Liver (tissue), 9 donors: Measurements from ENCODE around the gene SMG7. TPM values are rescaled to one million over a fixed set of nuclear protein-coding genes. Genes with fewer than 3 reads are reported as not detected.

Source experiments
- DNase-seq: peaks from one replicate; pipeline ENCODE4 v3.0.0-alpha.2; 2017; ENCODE audit warnings: low spot score
- H3K27ac ChIP-seq, 2 donors: one replicate each; pipeline ENCODE4 v1.7.0; 2013; ENCODE audit warnings: inconsistent platforms in 2 of 2, low read length in 2 of 2, control low read depth in 1 of 2, low read depth in 1 of 2, mild to moderate bottlenecking in 1 of 2
- H3K27me3 ChIP-seq, 4 donors: one replicate each; pipeline versions ENCODE4 v1.6.1 to v1.7.0; 2013; ENCODE audit warnings: low read length in 3 of 4, inconsistent platforms in 1 of 4, mild to moderate bottlenecking in 1 of 4, moderate library complexity in 1 of 4; ENCODE audit not compliant: control insufficient read depth in 4 of 4, insufficient read depth in 4 of 4
- H3K36me3 ChIP-seq, 4 donors: one replicate each; pipeline versions ENCODE4 v1.6.1 to v1.7.0; 2013; ENCODE audit warnings: low read length in 3 of 4, mild to moderate bottlenecking in 3 of 4, low read depth in 1 of 4, moderate library complexity in 1 of 4; ENCODE audit not compliant: control insufficient read depth in 4 of 4, insufficient read depth in 3 of 4
- H3K4me1 ChIP-seq, 4 donors: one replicate each; pipeline versions ENCODE4 v1.6.1 to v1.7.0; 2013; ENCODE audit warnings: low read length in 3 of 4, mild to moderate bottlenecking in 3 of 4, moderate library complexity in 1 of 4; ENCODE audit not compliant: control insufficient read depth in 4 of 4, insufficient read depth in 4 of 4
- H3K4me3 ChIP-seq, 3 donors: one replicate each; pipeline versions ENCODE4 v1.6.1 to v1.7.0; 2013; ENCODE audit warnings: low read length in 3 of 3, control low read depth in 1 of 3, low read depth in 1 of 3, mild to moderate bottlenecking in 1 of 3
- H3K9ac ChIP-seq, 2 donors: one replicate each; pipeline ENCODE4 v1.7.0; 2013; ENCODE audit warnings: low read length in 2 of 2, mild to moderate bottlenecking in 2 of 2, moderate library complexity in 2 of 2, control low read depth in 1 of 2, low read depth in 1 of 2
- H3K9me3 ChIP-seq, 4 donors: one replicate each; pipeline versions ENCODE4 v1.6.1 to v1.7.0; 2013; ENCODE audit warnings: low read length in 3 of 4; ENCODE audit not compliant: control insufficient read depth in 4 of 4
- ATF3 ChIP-seq: IDR thresholded peaks from 2 replicates; pipeline ENCODE4 v1.6.1; 2016; ENCODE audit warnings: antibody characterized with exemption
- EGR1 ChIP-seq, 2 donors: IDR thresholded peaks; 2 replicates each; pipeline ENCODE4 v1.6.1; 2016 to 2018; ENCODE audit warnings: antibody characterized with exemption in 2 of 2, low read depth in 2 of 2
- FOXA1 ChIP-seq: IDR thresholded peaks from 2 replicates; pipeline ENCODE4 v1.6.1; 2016; ENCODE audit warnings: antibody characterized with exemption
- GABPA ChIP-seq, 2 donors: IDR thresholded peaks in 1 of 2; conservative IDR thresholded peaks in 1 of 2; 2 replicates each; pipeline ENCODE4 v1.6.1; 2016; ENCODE audit warnings: antibody characterized with exemption in 2 of 2, mild to moderate bottlenecking in 1 of 2, moderate library complexity in 1 of 2
- HNF4A ChIP-seq, 2 donors: conservative IDR thresholded peaks; 2 replicates each; pipeline ENCODE4 v1.6.1; 2016; ENCODE audit warnings: antibody characterized with exemption in 2 of 2, mild to moderate bottlenecking in 2 of 2
- HNF4G ChIP-seq: IDR thresholded peaks from 2 replicates; pipeline ENCODE4 v1.6.1; 2016; ENCODE audit warnings: antibody characterized with exemption
- RAD21 ChIP-seq, 2 donors: IDR thresholded peaks; 2 replicates each; pipeline ENCODE4 v1.6.1; 2016; ENCODE audit warnings: antibody characterized with exemption in 2 of 2, mild to moderate bottlenecking in 2 of 2
- REST ChIP-seq: IDR thresholded peaks from 2 replicates; pipeline ENCODE4 v1.6.1; 2016; ENCODE audit warnings: antibody characterized with exemption, mild to moderate bottlenecking
- RXRA ChIP-seq, 2 donors: IDR thresholded peaks; 2 replicates each; pipeline ENCODE4 v1.6.1; 2017 to 2018; ENCODE audit warnings: antibody characterized with exemption in 2 of 2, mild to moderate bottlenecking in 1 of 2
- SP1 ChIP-seq: IDR thresholded peaks from 2 replicates; pipeline ENCODE4 v1.6.1; 2018; ENCODE audit warnings: antibody characterized with exemption, mild to moderate bottlenecking
- TAF1 ChIP-seq: conservative IDR thresholded peaks from 2 replicates; pipeline ENCODE4 v1.6.1; 2016; ENCODE audit warnings: antibody characterized with exemption, mild to moderate bottlenecking
- YY1 ChIP-seq: IDR thresholded peaks from 2 replicates; pipeline ENCODE4 v1.6.1; 2016; ENCODE audit warnings: antibody characterized with exemption, mild to moderate bottlenecking
- polyA plus RNA-seq, 2 donors: library from polyadenylated mRNA; stranded (reverse) in 1 of 2; unstranded in 1 of 2; fragments of 200-250 nt in 1 of 2; fragments of >200 nt in 1 of 2; fragmentation: Nextera tagmentation in 1 of 2; extraction: Ambion mirVana in 1 of 2; gene quantifications; one replicate each; pipeline versions ENCODE4 v1.2.1 to v1.2.3, GENCODE V29; 2013 to 2015
- total RNA-seq, 2 donors: library from RNA; depleted of rRNA; stranded (reverse); fragments of >200 nt; gene quantifications; one replicate each; pipeline ENCODE4 v1.2.3, GENCODE V29; 2014
- TF ChIP-seq, protein P1 (sequence below): IDR thresholded peaks from 2 replicates; pipeline ENCODE4 v1.6.1; 2016; ENCODE audit warnings: antibody characterized with exemption
- TF ChIP-seq, protein P2 (sequence below): fragments of 150-350 bp; IDR thresholded peaks from 2 replicates; pipeline ENCODE4 v1.5.1; 2017; ENCODE audit warnings: improper control_type of control experiment, low read depth, low read length; ENCODE audit not compliant: missing input control
- TF ChIP-seq, protein P3 (sequence below): IDR thresholded peaks from 2 replicates; pipeline ENCODE4 v1.6.1; 2016; ENCODE audit warnings: antibody characterized with exemption
- donor health status: healthy.
- donor health status: healthy.
- donor health status: healthy.
- donor health status: healthy.
- donor health status: healthy.

SMG7 gene
- total and polyA plus RNA-seq, 4 donors: 9.5 to 28.7 (median 13.6) TPM

DNA sequence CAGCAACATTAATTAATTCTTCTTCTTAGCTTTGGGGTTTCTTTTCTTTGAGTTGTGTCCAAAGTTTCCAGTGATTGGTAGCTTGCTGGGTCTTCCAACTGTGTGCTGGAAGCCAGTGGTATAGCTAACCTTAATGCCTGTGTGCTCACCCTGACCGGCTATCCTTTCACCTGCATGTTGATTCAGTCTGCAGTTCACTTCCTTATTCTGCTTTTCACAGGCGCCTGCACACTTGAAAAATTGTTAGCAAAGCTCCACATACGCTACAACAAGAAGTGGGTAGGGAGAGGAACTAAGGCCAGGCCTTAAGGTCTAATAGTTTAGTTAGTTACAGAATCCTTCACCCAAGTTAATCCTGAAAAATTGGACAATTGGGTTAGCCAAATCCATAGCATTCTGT, 82.3 kb downstream of the SMG7 start (continued):
- no peak for TF ChIP-seq REST

DNA sequence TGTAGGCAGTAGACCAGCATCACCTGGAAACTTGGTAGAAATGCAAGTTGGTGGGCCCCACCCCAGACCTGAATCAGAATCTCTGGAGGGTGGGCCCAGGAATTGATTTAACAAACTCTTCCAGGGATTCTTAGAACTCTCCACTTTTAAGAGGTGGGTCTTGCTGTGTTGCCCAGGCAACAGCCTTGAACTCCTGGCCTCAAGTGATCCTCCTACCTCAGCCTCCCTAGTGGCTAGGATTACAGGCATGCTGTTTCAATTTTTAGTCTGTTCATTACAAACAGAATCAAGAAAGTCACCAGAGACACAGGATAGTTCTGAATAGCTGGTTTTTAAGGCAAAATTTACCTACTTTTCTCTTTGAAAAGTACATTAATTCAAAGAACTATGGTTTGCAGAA, 86.8 kb downstream of the SMG7 start:
- TF ChIP-seq ATF3 (no peak), RXRA (IDR thresholded peaks at IDR 0.05) (no peak), TAF1 (no peak), REST (no peak), FOXA1 (no peak), YY1 (no peak), SP1 (no peak), RAD21 (IDR thresholded peaks at IDR 0.05) (no peak), HNF4G (no peak), EGR1 (IDR thresholded peaks at IDR 0.05; ENCODE audit: low read depth in 2 of 2) (no peak), HNF4A (conservative IDR thresholded peaks at IDR 0.05) (no peak), GABPA (IDR thresholded peaks at IDR 0.05 in 1 of 2, conservative IDR thresholded peaks at IDR 0.05 in 1 of 2) (no peak)
- TF ChIP-seq, protein P1, sequence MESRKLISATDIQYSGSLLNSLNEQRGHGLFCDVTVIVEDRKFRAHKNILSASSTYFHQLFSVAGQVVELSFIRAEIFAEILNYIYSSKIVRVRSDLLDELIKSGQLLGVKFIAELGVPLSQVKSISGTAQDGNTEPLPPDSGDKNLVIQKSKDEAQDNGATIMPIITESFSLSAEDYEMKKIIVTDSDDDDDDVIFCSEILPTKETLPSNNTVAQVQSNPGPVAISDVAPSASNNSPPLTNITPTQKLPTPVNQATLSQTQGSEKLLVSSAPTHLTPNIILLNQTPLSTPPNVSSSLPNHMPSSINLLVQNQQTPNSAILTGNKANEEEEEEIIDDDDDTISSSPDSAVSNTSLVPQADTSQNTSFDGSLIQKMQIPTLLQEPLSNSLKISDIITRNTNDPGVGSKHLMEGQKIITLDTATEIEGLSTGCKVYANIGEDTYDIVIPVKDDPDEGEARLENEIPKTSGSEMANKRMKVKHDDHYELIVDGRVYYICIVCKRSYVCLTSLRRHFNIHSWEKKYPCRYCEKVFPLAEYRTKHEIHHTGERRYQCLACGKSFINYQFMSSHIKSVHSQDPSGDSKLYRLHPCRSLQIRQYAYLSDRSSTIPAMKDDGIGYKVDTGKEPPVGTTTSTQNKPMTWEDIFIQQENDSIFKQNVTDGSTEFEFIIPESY: no peak
- TF ChIP-seq, protein P2, sequence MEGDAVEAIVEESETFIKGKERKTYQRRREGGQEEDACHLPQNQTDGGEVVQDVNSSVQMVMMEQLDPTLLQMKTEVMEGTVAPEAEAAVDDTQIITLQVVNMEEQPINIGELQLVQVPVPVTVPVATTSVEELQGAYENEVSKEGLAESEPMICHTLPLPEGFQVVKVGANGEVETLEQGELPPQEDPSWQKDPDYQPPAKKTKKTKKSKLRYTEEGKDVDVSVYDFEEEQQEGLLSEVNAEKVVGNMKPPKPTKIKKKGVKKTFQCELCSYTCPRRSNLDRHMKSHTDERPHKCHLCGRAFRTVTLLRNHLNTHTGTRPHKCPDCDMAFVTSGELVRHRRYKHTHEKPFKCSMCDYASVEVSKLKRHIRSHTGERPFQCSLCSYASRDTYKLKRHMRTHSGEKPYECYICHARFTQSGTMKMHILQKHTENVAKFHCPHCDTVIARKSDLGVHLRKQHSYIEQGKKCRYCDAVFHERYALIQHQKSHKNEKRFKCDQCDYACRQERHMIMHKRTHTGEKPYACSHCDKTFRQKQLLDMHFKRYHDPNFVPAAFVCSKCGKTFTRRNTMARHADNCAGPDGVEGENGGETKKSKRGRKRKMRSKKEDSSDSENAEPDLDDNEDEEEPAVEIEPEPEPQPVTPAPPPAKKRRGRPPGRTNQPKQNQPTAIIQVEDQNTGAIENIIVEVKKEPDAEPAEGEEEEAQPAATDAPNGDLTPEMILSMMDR: no peak
- TF ChIP-seq, protein P3, sequence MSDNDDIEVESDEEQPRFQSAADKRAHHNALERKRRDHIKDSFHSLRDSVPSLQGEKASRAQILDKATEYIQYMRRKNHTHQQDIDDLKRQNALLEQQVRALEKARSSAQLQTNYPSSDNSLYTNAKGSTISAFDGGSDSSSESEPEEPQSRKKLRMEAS: no peak
- H3K4me3 ChIP-seq: no peak overlapping the region
- DNase-seq: no peak
- no peaks in the 10 kb centered on the region for H3K27me3 ChIP-seq
- H3K9ac ChIP-seq: no peak overlapping the region
- no peaks in the 10 kb centered on the region for H3K4me1 ChIP-seq
- peaks cover 0 to 7% (median 5%) of the 10 kb centered on the region in 4 donors for H3K36me3 ChIP-seq
- no peak overlapping the region for H3K27ac ChIP-seq
- no peaks in the 10 kb centered on the region for H3K9me3 ChIP-seq
